Stimulated activated CD8-positive, alpha-beta memory T cell treated with anti-CD3 and anti-CD28 coated beads, Interleukin-2, amount 100 ng/mL, for 48 hours (primary cell): ENCODE measurements around the gene OTOGL.

Experiments used
- DNase-seq, 2 donors: peaks; one replicate each; pipeline ENCODE4 v3.0.0-alpha.2; 2020; ENCODE audit warnings: low read depth in 2 of 2

OTOGL gene

GRCh38 chr12:80099259-80099658 is at the start of gene OTOGL:
OTOGL (plus strand) TSS chr12:80099537; CDS start chr12:80209432, 109,895 bp downstream.
- DNase-seq = no peak

- no peak for DNase-seq
Measured at GRCh38 chr12:80050236-80050635, 49.1 kb upstream of the OTOGL start.

GRCh38 chr12:80053051-80053790 is 46.1 kb upstream of the OTOGL start:
- no peak for DNase-seq

- no peak for DNase-seq
Measured at GRCh38 chr12:80056232-80056631, 43.1 kb upstream of the OTOGL start.

- DNase-seq = no peak
Measured at GRCh38 chr12:80056845-80057244, 42.5 kb upstream of the OTOGL start.

GRCh38 chr12:80058586-80058985 is 40.8 kb upstream of the OTOGL start:
- no peak for DNase-seq

GRCh38 chr12:80059102-80059501 is 40.2 kb upstream of the OTOGL start:
- no peak for DNase-seq

- no peak for DNase-seq
Measured at GRCh38 chr12:80059875-80060274, 39.5 kb upstream of the OTOGL start.

- no peak for DNase-seq
Measured at GRCh38 chr12:80064269-80064668, 35.1 kb upstream of the OTOGL start.

GRCh38 chr12:80064951-80065350 is 34.4 kb upstream of the OTOGL start:
- DNase-seq = no peak

- DNase-seq = no peak
Measured at GRCh38 chr12:80068173-80068572, 31.2 kb upstream of the OTOGL start.

- peak in 1 of 2 donors; percentile 13 for DNase-seq
Measured at GRCh38 chr12:80083892-80084614, 15.3 kb upstream of the OTOGL start.

GRCh38 chr12:80086025-80086424 is 13.3 kb upstream of the OTOGL start:
- DNase-seq = no peak

- no peak for DNase-seq
Measured at GRCh38 chr12:80087486-80088213, 11.7 kb upstream of the OTOGL start.

- DNase-seq = no peak
Measured at GRCh38 chr12:80100591-80100990, 1.3 kb downstream of the OTOGL start.

GRCh38 chr12:80101126-80101525 is 1.8 kb downstream of the OTOGL start:
- no peak for DNase-seq

- no peak for DNase-seq
Measured at GRCh38 chr12:80107221-80107620, 7.9 kb downstream of the OTOGL start.

GRCh38 chr12:80116735-80117134 is 17.4 kb downstream of the OTOGL start:
- DNase-seq = no peak

GRCh38 chr12:80118565-80119324 is 19.4 kb downstream of the OTOGL start:
- no peak for DNase-seq

GRCh38 chr12:80120994-80121393 is 21.7 kb downstream of the OTOGL start:
- DNase-seq = no peak

GRCh38 chr12:80121661-80122060 is 22.3 kb downstream of the OTOGL start:
- no peak for DNase-seq
